GM18858 (cell line): ENCODE results near the gene PBX1.

Experiments used
- ATAC-seq: cut with Tn5 transposase; IDR thresholded peaks from one replicate; pipeline ENCODE4 v1.9.1; 2021; ENCODE audit not compliant: unreplicated experiment

PBX1 gene

DNA sequence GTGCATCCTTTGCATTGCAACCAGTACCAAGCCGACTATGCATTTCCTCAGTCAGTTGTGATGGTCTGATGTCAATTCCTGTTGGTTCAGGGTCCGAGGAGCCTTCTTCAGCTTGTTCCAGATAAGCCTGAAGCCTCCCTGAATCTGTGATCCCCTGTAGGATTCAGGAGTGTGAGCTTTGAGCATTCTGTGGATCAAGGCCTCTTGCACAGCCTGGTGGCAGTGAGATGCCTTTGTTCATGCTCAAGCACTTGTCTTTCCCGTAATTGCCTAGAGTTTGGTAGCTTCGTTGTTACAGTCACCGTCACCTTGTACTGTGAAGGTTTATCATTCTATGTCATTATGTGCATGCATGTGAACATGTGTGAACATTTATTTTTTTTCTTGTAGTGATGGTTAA, 103.5 kb downstream of the PBX1 start:
- no peak for ATAC-seq

DNA sequence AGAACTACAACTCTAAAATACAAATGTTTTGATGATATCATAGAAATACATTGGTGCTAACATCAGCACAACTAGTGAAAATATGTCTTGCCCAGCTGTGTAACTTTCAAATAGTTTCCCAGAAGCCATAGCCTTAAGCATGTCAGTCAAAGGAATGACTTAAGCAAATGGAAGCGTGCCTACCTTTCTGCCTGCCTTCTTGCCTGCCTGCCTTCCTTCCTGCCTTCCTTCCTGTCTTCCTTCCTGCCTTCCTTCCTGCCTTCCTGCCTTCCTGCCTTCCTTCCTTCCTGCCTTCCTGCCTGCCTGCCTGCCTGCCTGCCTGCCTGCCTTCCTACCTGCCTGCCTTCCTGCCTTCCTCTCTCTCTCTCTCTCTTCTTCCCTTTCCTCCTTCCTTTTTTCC, 104.0 kb downstream of the PBX1 start:
- no peak for ATAC-seq

DNA sequence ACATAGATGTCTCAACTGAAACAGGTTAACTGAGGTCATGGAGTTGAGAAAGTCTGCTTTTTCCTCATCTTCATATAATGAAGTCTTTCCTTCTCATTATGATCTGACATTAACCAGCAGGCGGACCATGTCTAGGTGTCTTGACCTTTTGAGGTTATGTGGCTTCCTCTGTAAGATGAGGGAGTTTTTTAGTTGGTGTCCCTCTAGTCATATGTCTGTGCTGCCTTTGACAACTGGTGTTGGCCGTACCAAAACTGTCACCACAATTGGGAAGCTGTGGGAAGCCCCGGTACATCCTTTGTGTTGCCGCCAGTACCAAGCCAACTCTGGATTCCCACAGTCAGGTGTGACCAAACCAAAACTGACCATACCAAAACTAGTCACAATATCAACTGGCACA, 105.1 kb downstream of the PBX1 start:
- no peak for ATAC-seq

- ATAC-seq = no peak
These were observed 108.0 kb downstream of the PBX1 start for GRCh38 chr1:164667001-164667400.

DNA sequence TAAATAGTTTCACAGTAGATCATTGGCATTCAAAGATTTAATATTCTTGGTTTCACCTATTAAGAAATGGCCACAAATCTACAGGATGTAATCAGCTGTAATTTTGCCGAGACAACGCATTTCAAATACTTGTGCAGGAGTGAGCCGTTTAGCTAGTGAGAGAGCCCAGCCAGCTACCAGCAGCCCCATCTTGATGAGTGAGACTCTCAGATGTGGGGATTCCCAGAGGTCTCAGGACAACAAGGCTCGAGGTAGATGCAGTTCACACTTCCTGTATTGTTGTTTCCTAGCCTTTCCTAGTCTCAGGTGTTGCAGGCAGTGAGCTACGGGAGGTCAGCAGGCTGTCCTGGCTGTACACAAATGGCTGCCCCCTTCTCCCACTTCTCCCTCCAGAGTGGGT, 108.6 kb downstream of the PBX1 start:
- ATAC-seq = no peak

DNA sequence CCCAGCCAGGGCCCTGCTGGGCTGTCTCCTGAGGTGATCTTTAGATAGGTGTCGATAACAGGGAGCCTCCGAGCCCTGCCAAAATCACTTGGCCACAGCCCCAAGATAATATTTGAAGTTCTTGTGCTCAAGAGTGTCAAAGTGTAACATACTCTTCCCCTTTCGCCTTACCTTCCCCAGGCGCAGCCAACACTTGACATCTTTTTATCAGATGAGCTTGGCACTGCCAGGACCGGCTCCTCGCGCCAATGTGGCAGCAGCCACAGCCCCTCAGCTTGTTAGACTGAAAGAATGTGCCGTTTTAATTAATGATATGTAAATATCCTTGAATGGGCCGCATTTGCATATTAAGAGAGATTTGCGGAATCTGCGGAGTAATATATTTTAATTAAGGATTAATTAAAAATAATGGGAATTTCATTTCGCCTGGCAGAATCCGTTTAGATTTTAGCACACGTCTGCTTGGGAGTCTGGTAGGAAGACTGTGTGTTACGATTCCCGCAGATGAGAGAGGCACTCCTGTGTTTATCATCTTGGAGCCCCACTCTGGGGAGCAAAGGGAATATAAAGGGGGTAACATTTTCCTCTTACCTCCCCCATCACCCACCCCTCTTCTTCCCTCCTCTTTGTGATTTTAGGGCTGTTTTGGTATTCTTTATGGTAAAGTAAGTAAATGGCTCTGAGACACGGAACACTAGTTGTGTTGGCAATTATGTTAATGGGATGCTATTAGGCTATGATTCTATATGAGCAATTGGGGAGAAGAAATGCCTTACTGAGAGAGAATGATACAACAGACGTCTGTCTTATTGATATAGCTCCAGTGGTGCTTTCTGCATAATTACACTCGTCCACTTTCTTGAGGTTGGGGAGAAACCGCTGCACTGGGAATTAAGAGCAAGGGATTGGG, 109.8 kb downstream of the PBX1 start:
- ATAC-seq = no peak

- no peak for ATAC-seq
These were observed 111.0 kb downstream of the PBX1 start for GRCh38 chr1:164670026-164670425.

GRCh38 chr1:164670786-164671185, 111.8 kb downstream of the PBX1 start:
- ATAC-seq = no peak

GRCh38 chr1:164671323-164671965, 112.5 kb downstream of the PBX1 start:
- ATAC-seq = no peak

- no peak for ATAC-seq
These were observed 113.1 kb downstream of the PBX1 start for GRCh38 chr1:164671966-164672571.

GRCh38 chr1:164672588-164672987, 113.6 kb downstream of the PBX1 start:
- no peak for ATAC-seq

DNA sequence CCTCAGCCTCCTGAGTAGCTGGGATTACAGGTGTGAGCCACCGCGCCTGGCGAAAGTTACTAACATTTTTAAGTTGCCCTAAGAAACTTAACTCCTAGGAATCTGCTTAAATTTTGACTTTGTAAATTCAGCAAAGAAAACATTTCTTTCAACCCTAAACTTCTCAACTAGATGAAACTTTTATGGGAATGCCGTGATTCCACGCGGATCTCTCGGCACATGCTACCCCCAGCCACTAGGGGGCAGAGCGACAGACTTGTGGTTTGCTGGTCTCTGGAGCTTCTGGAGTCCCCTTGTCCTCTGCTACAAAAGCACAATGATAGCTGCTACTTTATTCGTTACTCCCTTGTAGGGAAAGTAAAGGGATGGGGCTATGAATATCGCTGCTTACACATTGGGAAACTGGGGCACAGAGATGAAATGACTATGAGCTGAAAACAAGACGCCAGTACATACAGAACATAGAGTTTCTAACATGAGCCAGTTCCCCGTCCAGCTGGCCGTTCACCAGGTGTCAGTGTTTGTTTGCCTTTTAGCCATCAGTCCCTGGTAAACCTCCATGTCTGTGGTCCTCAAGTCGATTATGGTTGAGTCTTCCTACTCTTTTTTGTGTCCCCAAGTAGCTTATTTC, 114.7 kb downstream of the PBX1 start:
- ATAC-seq = no peak

DNA sequence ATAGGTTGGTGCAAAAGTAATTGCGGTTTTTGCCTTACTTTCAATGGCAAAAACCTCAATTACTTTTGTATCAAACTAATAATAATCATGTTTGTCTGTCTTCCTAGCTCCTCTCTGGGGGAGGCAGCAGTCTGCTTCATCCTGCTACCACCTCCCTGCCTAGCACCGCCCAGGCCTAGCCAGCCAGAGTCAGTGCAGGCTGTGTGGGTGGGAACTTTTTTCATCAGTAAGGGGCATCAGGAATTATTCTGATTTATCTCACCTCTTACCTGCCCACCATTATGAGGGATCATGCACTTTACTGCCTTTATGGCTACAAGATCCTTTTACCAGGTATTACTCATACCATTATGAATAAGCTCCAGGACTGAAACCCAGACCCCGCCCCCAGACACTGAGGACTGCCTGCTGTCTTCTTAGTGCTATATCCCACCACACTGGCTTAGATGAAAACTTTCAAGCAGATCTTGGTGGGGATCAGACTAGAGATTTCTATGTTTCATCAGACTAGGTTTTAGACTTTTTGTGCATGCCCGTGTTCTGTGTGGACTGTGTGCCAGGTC, 116.4 kb downstream of the PBX1 start:
- no peak for ATAC-seq

- no peak for ATAC-seq
These were observed 119.2 kb downstream of the PBX1 start for GRCh38 chr1:164678136-164678700.

DNA sequence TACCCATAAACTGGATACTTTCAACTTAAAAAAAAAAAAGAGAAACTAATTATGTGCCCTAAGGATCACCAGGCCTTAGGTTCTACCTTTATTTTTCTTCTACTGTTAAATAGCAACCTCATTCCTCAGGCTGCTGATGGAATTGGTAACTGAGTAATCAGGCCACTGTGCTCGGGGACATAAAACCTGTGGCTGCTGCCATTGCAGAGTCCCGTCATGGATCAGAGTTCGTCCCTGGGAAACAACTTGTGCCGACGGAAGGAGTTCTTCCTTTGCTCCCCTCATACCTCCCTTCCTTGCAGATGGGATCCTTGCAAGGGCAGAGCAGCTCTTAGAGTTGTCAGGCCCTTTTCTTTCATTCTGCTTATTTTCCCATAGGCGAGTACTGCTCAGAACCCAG, 123.6 kb downstream of the PBX1 start:
- ATAC-seq = no peak

- no peak for ATAC-seq
These were observed 124.3 kb downstream of the PBX1 start for GRCh38 chr1:164683235-164683634.

DNA sequence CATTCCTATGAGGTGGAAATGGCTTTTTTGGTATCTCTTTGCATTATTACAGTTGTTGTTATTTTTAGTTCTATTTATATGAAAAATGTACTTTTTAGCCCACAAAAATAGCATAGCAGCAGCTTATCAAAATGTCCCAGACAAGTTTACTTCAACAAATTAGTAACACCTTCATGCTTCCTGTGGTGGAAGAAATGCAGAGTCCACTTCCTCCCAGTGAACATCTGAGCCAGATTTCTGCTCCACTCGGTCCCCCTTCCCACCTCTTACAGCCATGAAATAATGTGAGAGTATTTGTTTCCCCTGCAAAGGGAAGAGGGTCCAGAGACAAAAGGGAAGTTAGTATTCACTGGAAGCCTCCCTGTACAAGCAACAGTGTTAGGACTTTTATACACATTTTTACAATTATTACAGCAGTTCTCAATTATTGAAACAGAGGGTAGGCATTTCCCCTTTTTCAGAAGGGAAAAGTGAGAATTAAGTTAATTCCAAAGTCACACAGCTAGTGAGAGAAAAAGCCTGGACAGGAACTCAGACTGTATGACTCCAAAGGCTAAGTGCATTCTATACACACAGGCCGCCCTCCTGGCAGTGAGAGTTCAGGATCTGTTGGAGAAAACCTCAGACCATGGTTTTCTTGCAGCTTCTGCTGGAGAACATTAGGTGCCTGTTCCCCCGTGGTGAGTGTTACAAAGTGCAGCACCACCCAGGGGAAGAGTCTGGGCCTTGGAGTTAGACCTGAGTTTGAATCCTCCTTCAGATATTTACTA, 126.5 kb downstream of the PBX1 start:
- no peak for ATAC-seq

GRCh38 chr1:164687777-164688176, 128.8 kb downstream of the PBX1 start:
- no peak for ATAC-seq

- ATAC-seq = no peak
These were observed 129.8 kb downstream of the PBX1 start for GRCh38 chr1:164688791-164689190.
